ENCODE measurements around the gene P3H3.
"Not testable (repeated sequence)": the region's sequence is repeated elsewhere in the genome, so short reads cannot be mapped to it uniquely, and the experiment has no call there.

- TF ChIP-seq CTCF (IDR thresholded peaks at IDR 0.05; ENCODE audit: low read depth, low read length); EZH2phosphoT487 (IDR thresholded peaks at IDR 0.05; ENCODE audit: low read depth): not testable (repeated sequence)
These were observed 60.6 kb downstream of the P3H3 start for GRCh38 chr12:6888794-6889193.

All from OCI-LY3 (cell line).